Stimulated activated CD8-positive, alpha-beta memory T cell treated with anti-CD3 and anti-CD28 coated beads, Interleukin-4, amount 100 ng/mL, for 4 hours (primary cell): ENCODE measurements around the gene RALY.
"Not testable (repeated sequence)": the region's sequence is repeated elsewhere in the genome, so short reads cannot be mapped to it uniquely, and the experiment has no call there.

Source experiments
- DNase-seq, 2 donors: peaks; one replicate each; pipeline ENCODE4 v3.0.0-alpha.2; 2020; ENCODE audit warnings: low read depth in 2 of 2, low spot score in 1 of 2

Gene RALY

DNA sequence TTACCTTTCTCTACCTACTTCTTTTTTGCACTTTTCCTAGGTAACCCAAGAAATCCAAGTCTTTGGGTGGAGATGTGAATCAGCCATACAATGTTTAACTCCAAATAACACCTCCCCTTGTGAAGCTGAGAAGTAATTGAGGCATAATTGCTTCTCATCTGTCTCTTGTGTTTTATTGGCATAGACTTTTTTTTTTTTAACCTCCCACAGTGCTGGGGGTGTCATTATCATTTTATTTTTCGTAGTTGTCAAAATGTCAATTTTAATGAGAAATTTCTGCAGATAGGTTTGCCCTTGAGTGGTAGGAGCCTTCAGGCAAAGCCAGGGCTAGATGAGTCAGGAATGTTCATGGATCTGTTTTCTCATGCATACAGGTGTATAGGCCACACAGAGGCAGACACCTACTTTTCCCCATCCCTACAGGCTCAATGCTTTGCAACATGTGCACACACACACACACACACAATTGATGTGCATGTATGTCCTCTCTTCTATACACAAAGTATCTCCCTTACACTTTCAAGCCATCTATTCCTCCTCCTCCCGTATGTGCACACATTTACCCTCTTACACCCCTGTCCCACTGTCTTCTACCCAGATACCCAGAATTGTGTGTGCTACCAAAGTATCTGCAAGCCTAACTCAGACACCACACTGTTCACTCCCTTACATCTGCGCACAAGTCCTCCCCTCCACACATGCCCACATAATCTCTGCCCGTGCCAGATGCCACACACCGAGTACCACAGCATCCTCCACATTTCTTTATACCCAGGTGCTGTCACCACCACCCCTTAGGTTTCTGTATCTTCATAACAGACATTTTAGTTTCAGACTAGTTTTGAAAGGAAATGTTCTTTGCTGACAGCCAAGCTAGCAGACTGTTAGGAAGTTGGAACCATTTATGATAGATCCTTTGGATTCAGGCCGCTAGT is 22.0 kb downstream of the RALY start:
- DNase-seq = no peak

DNA sequence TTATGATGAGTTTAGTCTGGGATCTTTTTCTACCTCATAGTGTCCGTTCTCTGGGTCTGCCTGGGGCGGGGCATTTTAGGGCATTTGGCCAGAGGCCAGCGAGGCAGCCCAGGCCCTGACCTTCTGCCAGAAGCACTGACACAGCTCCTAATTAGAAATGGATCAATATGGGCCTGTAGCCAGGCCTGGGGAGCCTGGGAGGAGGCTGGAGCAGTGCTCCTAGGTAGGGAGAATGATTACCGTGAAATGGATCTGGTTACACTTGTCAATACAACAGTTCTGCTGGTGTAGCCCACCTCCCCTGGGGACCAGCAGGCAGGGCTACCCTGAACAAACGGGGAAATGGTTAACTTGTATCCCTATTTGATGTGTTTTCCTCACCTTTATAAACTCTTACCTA is 23.0 kb downstream of the RALY start:
- no peak for DNase-seq

DNA sequence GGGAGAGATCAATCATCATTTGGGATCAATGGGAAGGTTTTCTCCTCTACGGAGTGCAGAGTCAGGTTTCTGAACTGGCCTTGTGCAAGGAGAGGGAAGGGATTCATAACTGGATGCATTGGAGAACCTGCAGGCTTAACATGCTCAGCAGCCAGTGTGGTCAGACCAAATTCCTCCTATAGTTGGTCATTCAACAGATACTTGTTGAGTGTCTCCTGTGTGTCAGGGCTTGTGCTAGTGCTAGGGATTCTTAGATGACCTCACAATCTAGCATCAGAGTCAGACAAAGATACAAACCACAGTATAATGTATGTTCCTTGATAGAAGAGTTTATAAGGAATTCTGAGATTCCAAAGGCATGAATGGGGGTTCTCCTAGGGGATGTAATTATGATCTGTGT is 23.9 kb downstream of the RALY start:
- DNase-seq = no peak

DNA sequence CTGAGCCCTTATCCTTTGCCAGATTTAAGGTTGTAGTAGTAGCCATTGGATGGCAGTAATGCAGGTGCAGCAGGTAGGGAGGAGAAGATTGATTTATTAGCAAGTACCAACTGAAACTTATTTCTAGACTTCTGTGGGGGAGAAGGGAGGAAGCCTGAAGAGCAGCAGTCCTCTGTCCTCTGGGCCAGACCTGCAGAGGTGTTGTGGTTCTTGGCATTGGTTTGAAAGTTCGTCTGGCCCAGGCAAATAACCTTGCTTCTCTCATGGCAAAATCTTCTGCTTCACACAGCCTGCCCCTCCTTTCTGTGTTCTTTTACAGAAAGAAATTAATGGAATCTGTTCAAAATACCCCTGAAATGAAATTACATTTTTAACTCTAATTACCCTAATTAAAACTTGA is 24.5 kb downstream of the RALY start:
- no peak for DNase-seq

DNA sequence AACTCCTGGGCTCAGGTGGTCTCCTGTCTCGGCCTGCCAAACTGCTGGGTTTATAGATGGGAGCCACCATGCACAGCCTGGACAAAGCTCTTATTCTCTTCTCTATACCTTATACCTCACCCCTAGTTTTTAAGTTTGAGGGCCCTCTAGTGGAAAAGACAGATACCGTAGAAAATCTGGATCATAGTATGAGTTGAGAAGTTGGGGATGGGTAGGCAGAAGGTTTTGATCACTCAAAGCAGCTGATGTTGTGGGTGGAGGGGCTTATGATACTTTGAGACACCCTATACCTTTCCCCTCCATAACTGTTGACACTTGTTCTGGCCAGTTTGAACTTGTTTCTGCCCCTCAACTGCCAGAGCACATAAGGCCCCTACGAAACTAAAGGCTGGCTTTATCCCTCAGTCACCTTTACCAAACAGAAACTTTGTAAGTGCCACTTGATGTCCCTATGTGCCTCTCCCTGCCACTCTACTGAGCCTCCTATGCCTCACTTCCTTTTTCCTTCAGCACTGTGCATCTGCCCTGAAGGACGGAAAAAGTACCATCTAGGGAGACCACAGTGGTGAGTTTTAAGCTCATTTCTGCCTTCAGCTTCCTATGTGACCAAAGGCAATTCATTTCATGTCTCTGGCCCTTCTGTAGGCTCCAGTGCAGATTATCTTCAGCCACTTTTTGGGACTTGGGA is 28.6 kb downstream of the RALY start:
- DNase-seq = no peak

DNA sequence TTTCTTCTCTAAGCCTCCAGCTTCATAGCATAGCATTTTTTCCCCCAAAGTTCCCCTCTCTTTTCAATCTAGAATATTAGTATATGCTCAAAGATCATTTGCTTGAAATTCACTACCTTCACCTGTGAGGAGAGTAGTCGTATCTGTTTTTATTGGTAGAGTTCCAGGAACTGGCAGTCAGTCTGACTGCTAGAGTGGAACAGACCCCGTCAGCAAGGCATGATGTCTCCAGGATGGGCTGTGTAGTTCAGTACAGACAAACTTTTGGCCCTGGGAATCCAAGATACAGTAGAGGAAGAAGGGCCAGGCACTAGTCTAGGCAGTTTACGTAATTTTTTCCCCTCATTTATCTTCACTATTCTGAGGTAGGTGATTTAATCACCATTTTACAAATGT is 29.1 kb downstream of the RALY start:
- no peak for DNase-seq

DNA sequence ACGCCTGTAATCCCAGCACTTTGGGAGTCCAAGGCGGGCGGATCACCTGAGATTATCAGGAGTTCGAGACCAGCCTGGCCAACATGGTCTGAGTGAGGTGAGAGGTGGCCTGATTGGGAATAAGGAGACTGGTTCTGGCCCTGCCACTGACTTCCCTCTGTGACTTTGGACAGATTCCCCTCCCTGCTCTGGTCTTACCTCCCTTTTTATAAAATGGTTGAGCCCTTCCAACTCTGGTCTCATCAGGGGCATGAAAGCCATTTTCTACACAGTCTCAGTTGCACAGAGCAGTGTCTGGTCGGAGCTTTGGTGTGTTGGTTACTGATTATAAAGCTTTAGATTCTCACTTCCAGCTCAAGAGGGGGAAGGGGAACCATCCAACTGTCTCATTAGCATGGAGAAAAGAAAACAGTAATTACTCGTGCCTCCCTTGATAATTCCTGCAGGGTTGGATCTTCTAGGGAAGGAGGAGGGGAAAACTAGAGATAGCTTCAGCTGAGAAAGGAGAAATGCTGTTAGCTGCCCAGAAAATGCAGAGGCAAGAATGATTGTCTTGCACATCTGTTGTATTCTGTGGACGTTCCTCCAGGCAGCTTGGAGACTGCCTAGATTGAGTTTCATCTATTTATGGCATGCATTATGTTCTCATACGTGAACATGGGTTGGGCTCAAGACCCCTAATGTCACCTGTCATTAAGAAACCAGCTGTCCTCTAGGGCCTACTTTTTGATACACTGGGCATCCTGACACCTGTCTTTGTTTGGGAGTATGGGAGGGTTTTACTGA is 30.4 kb downstream of the RALY start:
- DNase-seq = no peak

DNA sequence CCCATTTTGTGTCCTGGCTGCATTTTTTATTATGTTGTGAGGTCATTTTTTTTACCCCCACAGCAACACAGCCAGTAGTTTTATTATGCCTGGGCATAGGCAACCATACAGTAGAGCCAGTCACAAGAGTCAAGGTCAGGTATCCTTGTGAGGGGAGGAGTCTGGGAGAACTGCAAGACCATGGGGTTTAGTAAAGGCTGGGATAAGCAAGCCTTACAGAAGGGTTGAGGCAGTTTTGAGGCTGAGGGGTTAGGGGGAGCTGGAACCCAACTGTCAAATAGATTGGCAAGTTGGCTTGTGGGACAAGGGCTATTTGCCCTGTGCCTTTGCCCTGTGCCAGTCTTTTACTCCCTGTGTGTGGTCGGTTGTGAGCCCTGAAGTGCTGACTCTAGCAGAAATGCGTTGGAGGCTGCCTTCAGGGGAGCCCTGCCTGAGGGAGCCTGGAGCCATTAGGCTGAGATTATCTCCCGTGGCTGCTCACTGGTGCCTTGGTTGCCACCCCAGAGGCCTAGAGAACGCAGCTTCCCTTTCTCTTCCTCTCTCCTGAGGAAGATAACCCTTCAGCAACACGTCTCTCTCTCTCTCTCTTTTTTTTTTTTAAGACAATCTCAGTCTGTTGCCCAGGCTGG is 31.1 kb downstream of the RALY start:
- DNase-seq = no peak

DNA sequence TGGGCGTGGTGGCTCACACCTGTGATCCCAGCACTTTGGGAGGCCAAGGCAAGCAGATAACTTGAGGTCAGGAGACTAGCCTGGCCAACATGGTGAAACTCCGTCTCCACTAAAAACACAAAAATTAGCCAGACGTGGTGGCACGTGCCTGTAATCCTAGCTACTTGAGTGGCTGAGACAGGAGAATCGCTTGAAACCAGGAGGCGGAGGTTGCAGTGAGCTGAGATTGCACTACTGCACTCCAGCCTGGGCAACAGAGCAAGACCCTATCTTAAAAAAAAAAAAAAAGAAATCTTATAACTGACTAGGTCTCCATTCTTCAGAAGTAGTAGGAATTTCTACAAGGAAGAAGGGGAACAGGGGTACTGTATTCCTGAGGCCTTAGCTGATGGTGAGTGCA is 34.3 kb downstream of the RALY start:
- not testable (repeated sequence) for DNase-seq

DNA sequence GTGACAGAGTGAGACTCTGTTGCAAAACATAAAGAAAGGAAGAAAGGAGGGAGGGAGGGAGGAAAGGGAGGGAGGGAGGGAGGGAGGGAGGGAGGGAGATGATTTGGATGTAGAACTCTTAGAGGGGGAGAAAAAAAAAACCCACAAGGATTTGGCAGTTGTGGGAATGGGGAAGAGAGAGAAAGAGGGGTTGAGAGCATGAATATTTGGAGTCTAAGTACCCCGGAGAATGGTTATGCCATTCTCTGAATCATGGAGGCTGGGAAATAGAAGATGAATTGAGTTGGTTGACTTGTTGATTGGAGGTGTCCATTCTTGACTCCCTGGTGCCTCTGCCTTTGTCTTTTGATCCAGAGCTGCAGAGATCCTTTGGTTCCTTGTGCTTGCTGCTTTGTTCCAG is 35.7 kb downstream of the RALY start:
- no peak for DNase-seq

DNA sequence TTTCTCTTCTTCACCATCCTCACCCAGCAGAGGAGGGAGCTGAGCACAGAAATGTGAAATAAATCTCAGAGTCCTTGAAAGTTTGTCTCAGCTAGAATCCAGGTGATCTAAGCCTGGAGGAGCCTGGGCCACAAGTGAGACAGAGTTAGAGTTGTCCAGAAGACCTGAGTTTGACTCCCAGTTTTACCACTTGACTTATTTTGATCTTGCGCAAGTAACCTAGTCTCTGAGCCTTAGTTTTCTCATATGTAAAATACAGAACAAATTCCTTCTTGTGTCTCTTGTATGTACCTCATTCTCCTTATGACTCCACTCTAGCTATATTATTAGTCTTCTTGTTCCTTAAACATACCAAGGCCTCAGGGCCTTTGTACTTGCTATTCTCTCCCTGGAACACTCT is 36.7 kb downstream of the RALY start:
- DNase-seq = no peak

DNA sequence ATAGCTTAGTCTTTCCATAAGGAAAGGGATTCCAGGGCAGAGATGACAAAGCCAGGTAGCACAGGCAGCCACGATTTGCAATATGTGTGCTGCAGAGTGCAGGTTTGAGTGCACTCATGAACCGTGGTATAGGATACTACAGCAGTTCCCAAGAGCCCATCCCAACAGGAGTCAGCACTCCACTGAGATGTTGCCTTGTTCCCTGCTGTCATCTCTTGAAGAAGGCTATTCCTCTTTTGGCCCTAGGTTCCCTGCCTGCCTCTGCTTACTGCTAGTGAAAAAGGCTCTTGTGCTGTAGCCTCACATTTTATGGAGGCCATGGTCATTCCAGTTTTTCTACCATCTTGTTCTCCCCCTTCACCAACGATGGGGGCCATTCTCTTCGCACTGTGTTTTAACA is 40.2 kb downstream of the RALY start:
- no peak for DNase-seq

DNA sequence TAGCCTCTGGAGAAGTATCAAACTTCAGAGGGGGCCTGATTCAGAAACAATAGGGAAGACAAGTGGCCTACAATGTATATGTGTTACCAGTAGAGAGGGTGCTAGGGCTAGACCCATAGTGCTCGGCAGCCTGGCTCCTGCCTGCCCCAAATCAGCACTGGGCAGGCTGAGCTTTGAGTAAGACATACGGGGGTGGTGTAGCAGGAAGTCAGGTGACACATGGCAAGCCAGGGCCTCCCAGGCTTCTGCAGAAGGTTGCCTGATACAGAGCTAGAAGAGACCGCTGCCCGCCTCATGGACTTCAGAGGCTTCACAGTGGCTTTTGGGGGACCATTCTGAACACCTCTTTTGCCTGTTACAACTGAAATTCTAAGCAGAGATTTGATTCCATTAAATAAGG is 43.4 kb downstream of the RALY start:
- DNase-seq = peak; percentile 28 to 44

DNA sequence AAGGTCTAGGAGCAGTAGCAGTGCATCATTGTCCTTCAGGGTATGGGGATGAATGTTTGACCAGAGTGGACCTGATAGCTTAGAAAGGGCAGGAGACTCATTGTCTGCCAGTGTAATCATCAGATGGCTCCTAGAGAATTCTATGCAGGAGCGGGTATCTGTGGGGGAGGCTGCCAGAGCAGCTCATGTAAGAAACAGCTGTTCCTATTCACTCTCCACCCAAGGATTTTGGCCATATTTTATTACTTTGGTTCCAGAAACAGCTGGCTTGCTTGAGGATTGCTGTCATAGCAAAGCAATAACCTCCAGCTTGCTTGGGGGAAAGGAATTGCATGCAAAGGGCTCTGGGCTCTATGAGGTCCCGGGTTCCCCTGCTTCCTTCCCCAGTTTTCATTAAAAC is 44.1 kb downstream of the RALY start:
- no peak for DNase-seq

DNA sequence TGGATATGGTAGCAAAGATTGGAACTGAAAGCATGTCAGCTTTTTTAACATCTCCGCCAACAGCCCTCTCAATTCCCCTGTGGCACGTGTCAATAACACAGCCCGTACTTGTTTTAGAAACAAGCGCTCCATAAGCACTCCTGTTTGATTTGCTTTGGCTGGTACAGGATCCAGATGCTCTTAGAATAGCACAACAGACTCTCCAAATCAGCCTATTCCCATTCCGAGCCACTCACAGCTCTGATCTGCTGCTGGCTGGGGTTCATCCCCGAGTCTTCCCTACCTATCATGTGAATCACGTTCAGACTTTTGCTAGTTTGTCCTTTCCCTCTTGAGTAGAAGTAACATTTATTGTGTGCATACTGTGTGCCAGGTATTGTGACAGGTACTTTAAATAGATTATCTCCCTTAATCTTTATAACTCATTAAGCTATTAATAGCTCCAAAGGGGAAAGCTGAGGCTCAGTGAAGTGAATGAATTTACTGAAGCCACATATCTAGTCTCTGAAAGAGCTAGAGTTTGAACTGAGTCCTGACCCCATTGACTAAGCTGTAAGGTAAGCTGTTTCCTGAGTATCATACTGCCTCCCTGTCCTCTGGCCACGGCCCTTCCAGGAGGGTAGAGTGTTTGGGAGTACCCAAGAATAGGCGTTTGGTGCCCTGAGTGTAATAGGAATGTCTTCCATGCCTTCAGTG is 46.7 kb downstream of the RALY start:
- no peak for DNase-seq

DNA sequence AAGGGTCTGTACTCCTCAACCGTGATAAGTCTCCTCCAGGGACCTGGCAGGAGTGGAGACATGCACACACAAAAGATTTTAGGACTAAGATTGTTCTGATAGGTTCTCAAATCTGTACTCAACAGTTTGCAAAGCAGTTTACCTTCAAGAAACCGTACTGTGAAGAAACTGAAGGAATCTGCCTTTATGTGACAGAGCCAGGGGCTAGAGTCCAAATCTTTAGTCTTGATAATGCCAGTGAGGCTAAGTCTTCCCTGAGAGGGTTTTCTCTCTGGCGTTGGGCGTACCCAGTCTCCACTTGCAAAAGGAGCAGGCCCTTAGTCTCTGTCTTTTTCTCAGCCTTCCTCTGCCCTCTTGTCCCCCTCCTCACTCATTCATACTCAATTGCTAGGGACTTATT is 47.5 kb downstream of the RALY start:
- DNase-seq = no peak

DNA sequence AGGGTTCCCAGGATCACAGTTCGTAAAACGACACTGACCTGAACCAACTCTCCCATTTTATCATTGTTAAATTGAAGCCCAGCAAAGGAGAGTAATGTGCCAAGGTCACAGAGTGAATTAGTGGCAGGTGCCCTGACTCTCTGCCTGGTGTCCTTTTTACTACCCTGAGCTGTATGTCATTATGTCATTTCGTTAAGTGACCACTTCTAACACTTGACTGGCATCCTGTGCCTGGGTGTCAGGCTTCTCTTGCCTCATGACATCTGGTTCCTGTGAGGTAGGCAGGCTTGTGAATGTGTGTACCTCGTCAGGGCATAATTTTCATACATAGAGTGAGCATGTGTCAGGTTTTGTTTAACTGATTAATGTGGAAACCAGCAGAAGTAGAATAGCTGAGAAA is 48.6 kb downstream of the RALY start:
- no peak for DNase-seq

DNA sequence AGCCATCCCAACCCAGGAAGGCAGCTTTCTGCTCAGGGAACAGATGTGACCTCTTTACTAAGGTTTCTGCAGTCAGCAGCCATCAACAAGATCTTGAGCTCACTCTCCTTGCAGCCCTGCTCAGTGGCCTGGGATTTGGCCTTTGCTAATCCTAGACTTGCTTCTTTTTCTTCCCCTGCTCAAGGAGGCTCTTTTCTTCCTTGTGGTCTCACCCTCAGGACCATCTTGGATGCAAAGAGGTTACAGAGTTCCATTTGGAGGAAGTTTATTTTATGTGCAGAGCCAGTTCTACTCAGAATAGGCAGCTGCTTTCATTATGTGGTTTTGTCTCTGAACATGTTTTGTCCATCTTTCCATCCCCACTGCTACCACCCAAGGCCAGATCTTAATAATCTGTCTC is 49.3 kb downstream of the RALY start:
- DNase-seq = no peak

DNA sequence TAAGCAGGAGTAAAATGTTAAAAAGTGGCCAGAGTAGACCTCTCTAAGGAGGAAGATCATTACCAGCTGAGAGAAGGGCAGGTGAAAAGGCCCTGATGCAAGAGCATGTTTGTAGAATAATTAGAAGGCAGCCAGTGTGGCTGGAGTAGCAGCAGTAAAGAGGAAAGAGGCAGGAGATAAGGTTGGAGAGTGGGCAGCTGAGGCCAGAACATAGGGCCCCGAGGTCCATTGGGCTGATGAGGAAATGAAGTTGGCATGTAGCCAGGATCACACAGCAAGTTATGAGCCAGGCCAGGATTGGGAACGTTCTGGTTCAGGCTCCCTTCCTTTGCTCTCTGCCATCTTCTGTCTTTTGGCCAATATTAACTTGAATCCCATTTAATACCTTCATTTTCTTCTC is 51.6 kb downstream of the RALY start:
- DNase-seq = no peak

DNA sequence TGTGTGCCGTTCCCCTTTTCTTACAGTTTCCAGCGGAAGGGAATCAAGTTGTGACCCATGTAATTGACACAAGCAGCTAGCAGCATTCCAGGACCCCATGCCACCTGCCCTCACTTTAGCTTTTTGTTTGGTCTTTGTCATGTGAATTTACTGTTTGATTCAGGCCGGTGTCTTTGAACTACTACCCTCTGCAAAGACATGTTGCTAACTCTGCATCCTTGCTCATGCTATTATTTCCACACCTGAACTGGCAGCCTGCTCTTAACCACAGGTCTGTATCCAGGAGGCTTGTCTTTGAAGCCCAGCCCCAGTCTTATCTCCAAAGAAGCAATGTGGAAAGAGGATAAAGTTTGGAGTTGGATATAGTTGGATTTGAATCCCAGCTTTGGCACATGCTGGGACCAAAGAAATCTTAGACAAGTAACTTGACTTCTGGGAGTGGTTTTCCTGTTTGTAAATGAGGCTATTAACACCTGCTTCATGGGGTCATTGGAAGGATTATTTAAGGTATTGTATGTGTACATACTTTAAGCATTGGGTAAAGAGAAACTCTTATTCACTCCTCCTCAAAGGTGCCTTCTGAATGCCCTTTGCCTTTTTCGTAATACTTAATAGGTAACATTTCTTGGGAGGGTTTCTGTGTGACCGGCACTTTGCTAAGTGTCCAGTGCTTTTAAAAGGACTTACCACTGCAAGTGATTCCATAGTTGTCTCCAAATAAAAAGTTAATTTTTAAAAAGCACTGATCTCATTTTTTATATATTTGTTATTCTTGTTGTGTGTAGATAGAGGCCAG is 52.4 kb downstream of the RALY start:
- DNase-seq = no peak
